Measurements from ENCODE around the gene TICAM1. TPM values are rescaled to one million over a fixed set of nuclear protein-coding genes. Genes with fewer than 3 reads are reported as not detected.
"Not testable (repeated sequence)": the region's sequence is repeated elsewhere in the genome, so short reads cannot be mapped to it uniquely, and the experiment has no call there.

TICAM1 gene
- total RNA-seq, 1 donor from 2014 or later = 3.4 TPM

DNA sequence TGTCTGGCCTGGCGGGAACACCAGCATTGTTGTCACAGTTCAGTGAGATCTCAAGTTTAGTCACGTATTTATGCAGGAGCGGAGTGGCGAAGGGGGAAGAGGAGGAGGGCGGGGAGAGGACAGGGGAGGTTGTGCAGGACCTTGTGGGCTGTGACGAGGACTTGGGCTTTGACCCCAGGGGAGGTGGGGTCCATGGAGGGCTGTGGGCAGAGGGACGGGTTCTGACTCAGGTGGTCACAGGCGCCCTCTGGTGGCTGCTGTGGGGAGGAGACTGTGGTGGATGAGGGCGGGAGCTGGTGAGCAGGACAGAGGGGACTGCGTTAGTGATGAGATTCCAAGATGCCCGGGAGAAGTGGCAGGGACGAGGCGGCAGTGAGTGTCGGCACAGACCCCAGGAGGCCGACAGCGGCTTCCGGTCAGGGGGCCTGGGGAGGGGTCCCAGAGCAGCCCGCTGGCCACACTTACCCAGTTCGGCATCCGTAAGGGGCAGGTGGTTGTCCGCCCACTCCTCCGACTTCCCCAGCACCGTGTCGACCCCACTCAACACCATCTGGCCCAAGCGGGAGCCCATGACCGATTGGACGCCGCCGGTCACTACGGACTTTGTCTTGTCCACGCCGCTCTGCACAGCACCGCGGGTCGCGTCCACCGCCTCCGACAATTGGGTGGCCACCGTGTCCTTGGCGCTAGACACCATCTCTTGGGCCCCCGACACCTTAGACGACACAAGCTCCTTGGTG, 20.2 kb upstream of the TICAM1 start:
- Mint-ChIP-seq H3K9me3 (ENCODE audit: low read depth) (no peaks in the 10 kb centered on the region), H3K36me3 (ENCODE audit: insufficient read depth) (peaks cover 13% of the 10 kb centered on the region), H3K27ac (peak overlapping the region; percentile 51), H3K4me1 (ENCODE audit: low read depth) (no peaks in the 10 kb centered on the region), H3K4me3 (ENCODE audit: low read depth) (no peak overlapping the region), H3K27me3 (no peaks in the 10 kb centered on the region)
- TF ChIP-seq, protein P1, sequence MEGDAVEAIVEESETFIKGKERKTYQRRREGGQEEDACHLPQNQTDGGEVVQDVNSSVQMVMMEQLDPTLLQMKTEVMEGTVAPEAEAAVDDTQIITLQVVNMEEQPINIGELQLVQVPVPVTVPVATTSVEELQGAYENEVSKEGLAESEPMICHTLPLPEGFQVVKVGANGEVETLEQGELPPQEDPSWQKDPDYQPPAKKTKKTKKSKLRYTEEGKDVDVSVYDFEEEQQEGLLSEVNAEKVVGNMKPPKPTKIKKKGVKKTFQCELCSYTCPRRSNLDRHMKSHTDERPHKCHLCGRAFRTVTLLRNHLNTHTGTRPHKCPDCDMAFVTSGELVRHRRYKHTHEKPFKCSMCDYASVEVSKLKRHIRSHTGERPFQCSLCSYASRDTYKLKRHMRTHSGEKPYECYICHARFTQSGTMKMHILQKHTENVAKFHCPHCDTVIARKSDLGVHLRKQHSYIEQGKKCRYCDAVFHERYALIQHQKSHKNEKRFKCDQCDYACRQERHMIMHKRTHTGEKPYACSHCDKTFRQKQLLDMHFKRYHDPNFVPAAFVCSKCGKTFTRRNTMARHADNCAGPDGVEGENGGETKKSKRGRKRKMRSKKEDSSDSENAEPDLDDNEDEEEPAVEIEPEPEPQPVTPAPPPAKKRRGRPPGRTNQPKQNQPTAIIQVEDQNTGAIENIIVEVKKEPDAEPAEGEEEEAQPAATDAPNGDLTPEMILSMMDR (IDR thresholded peaks at IDR 0.05; ENCODE audit: unreplicated experiment) = peak; percentile 77
- peak; percentile 68 for DNase-seq (ENCODE audit: low spot score, unreplicated experiment)

DNA sequence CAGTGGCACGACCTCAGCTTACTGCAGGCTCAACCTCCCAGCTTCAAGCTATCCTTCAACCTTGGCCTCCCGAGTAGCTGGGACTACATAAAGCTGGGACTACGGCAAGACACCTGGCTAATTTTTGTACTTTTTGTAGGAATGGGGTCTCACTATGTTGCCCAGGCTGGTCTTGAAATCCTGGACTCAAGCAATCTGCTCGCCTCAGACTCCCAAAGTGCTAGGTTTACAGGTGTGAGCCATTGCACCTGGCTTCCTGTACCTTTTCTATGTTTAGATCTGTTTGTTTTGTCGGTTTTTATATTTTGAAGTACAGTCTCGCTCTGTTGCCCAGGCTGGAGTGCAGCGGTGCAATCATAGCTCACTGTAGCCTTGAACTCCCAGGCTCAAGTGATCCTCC, 17.5 kb upstream of the TICAM1 start:
- H3K27me3 Mint-ChIP-seq = no peaks in the 10 kb centered on the region
- H3K4me3 Mint-ChIP-seq (ENCODE audit: low read depth) = no peak overlapping the region
- peaks cover 17% of the 10 kb centered on the region for H3K36me3 Mint-ChIP-seq (ENCODE audit: insufficient read depth)
- DNase-seq (ENCODE audit: low spot score, unreplicated experiment) = no peak
- no peaks in the 10 kb centered on the region for H3K9me3 Mint-ChIP-seq (ENCODE audit: low read depth)
- no peak overlapping the region for H3K27ac Mint-ChIP-seq
- no peaks in the 10 kb centered on the region for H3K4me1 Mint-ChIP-seq (ENCODE audit: low read depth)
- TF ChIP-seq, protein P1 (IDR thresholded peaks at IDR 0.05; ENCODE audit: unreplicated experiment) = no peak

DNA sequence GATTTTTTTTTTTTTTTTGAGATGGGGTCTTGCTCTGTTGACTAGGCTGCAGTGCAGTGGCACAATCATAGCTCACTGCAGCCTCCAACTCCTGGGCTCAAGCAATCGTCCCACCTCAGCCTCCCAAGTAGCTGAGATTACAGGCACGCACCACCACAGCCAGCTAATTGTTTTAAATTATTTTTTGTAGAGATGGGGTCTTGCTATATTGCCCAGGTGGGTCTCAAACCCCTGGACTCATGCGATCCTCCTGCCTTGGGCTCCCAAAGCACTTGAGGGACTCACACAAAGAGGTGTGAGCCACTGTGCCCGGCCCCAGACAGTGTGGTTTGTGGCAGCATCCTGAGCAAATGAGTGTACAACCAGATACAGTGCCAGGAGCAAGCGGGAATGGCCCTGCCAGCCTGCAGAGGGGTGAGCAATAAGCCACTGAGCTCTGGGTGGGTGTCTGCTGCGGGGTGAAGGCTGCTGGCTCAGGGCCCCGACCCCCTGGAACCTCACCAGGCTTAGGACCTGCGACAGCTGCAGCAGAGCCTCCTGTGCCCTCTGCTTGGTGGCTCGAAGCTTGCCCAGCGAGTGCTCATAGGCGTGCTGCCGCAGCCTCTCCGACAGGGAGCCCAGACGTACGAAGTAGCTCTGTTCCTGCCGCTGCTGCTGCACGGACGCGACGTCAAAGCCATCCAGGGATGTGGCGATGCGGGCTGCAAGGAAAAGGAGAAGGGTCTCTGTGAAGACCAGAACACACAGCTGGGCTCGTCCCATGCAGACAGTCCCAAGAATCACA, 15.9 kb upstream of the TICAM1 start:
- Mint-ChIP-seq H3K36me3 (ENCODE audit: insufficient read depth) (peaks cover 21% of the 10 kb centered on the region), H3K27me3 (no peaks in the 10 kb centered on the region)

DNA sequence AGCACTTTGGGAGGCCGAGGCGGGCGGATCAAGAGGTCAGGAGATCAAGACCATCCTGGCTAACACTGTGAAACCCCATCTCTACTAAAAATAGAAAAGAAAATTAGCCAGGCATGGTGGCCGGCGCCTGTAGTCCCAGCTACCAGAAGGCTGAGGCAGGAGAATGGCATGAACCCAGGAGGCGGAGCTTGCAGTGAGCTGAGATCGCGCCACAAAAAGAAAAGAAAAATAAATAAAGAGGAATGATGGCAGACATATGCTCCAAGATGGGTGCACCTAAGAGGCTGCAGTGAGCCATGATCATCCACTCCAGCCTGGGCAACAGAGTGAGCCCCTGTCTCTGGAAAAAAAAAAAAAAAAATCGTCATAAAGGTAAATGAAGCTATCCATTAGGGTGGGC, 14.5 kb upstream of the TICAM1 start:
- not testable (repeated sequence) for H3K4me3 Mint-ChIP-seq (ENCODE audit: low read depth); H3K27ac Mint-ChIP-seq; H3K27me3 Mint-ChIP-seq; H3K9me3 Mint-ChIP-seq (ENCODE audit: low read depth); DNase-seq (ENCODE audit: low spot score, unreplicated experiment); H3K4me1 Mint-ChIP-seq (ENCODE audit: low read depth)
- H3K36me3 Mint-ChIP-seq (ENCODE audit: insufficient read depth) = peaks cover 23% of the 10 kb centered on the region

More for the DNA sequence above, 15.9 kb upstream of the TICAM1 start:
- TF ChIP-seq, protein P1 (IDR thresholded peaks at IDR 0.05; ENCODE audit: unreplicated experiment) = no peak
- Mint-ChIP-seq H3K4me1 (ENCODE audit: low read depth) (no peaks in the 10 kb centered on the region), H3K9me3 (ENCODE audit: low read depth) (no peaks in the 10 kb centered on the region), H3K27ac (no peak overlapping the region), H3K4me3 (ENCODE audit: low read depth) (no peak overlapping the region)
- no peak for DNase-seq (ENCODE audit: low spot score, unreplicated experiment)

DNA sequence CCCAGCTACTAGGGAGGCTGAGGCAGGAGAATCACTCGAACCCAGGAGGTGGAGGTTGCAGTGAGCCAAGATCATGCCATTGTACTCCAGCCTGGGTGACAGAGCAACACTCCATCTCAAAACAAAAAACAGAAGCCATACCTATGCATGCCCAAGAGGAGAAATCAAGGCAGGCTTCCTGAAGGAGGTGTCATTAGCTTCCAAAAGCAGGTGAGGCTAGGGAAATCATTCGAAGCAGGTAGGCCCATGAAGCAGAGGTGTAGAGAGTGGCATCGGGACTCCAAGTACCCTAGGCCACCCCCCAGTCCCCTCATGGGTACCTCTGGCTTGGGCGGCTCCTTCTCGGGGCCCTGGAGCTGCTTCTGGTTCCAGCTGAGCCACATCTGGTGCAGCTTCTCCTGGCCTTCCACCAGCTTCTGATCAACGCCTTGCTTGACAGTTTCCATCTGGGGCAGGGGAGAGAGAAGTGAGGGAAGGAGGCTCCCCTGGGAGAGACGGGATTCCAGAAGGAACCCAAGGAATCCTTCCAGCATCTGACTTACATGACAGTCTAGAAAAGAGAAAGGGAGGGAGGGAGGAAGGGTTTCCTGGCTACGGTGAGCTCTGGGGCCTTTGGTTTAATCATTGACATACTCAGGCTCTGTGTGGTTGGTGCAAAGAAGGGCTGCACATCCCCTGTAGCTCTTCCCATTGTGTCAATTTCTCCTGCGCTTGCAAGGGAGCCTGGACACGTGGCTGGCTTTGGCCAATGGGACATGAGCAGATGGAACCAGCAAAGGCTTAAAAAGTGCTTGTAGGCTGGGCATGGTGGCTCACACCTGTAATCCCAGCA, 13.1 kb upstream of the TICAM1 start:
- Mint-ChIP-seq H3K4me3 (ENCODE audit: low read depth) (no peak overlapping the region), H3K27ac (no peak overlapping the region), H3K36me3 (ENCODE audit: insufficient read depth) (peaks cover 27% of the 10 kb centered on the region)

More for the DNA sequence above, 13.1 kb upstream of the TICAM1 start:
- DNase-seq (ENCODE audit: low spot score, unreplicated experiment) = no peak
- Mint-ChIP-seq H3K27me3 (no peaks in the 10 kb centered on the region), H3K9me3 (ENCODE audit: low read depth) (no peaks in the 10 kb centered on the region), H3K4me1 (ENCODE audit: low read depth) (no peaks in the 10 kb centered on the region)
- TF ChIP-seq, protein P1 (IDR thresholded peaks at IDR 0.05; ENCODE audit: unreplicated experiment) = no peak
